GM12878 (cell line): ENCODE data around the gene FNDC3B. TPM values are rescaled to one million over a fixed set of nuclear protein-coding genes. Genes with fewer than 3 reads are reported as not detected.

Experiments
- ATAC-seq: fragments of 200-7000 bp; cut with Tn5 transposase; 3 replicates; pipeline ENCODE4 v1.9.1; 2020; ENCODE audit warnings: mild to moderate bottlenecking, moderate library complexity
- BruUV-seq: library from RNA; stranded (reverse); fragments of 400-500 nt; replicated peaks from 2 replicates; lab custom pipeline; 2021; lab: Mats Ljungman, UMichigan
- CTCF ChIA-PET: fragments of 300-600 bp; sonication (Branson Sonifier 250); formaldehyde crosslinking; extraction: SDS; loops from one replicate; lab custom pipeline; 2021; ENCODE audit warnings: inconsistent platforms; lab: Yijun Ruan, JAX
- POLR2A ChIA-PET: fragments of 350-600 bp; formaldehyde crosslinking; extraction: SDS; loops from one replicate; lab custom pipeline; 2021; ENCODE audit warnings: inconsistent platforms; lab: Charles Lee
- RAD21 ChIA-PET: fragments of 300-600 bp; sonication (Branson Sonifier 250); formaldehyde crosslinking; loops from one replicate; lab custom pipeline; 2023; ENCODE audit warnings: antibody characterized with exemption; ENCODE audit not compliant: unreplicated experiment; lab: Charles Lee
- SMC1A ChIA-PET: fragments of 300-600 bp; sonication (Branson Sonifier 250); formaldehyde crosslinking; loops from one replicate; lab custom pipeline; 2023; ENCODE audit not compliant: unreplicated experiment, uncharacterized antibody; lab: Charles Lee
- DNase-seq: peaks from one replicate; pipeline ENCODE4 v3.0.0-alpha.2; 2011; ENCODE audit warnings: low read depth, low spot score
- FAIRE-seq: peaks from 3 replicates; lab custom pipeline; 2011; peaks lifted over from hg19 to GRCh38; lab: Jason Lieb, UNC
- H2AFZ ChIP-seq: 2 replicates; pipeline ENCODE4 v1.6.0; 2011; ENCODE audit warnings: low read depth, low read length, control low read depth; ENCODE audit not compliant: control insufficient read depth
- H3K27ac ChIP-seq: 2 replicates; pipeline ENCODE4 v1.5.1; 2011; ENCODE audit warnings: control low read depth; ENCODE audit not compliant: control insufficient read depth, insufficient read depth
- H3K27me3 ChIP-seq, 2 experiments: replicated peaks in 1 of 2; 2 replicates each; pipeline versions ENCODE4 v1.6.0 to v1.6.1; 2011; ENCODE audit warnings: low read length in 1 of 2; ENCODE audit not compliant: control insufficient read depth in 2 of 2, insufficient read depth in 2 of 2
- H3K36me3 ChIP-seq, 2 experiments: 2 replicates each; pipeline ENCODE4 v1.5.1; 2011; ENCODE audit warnings: low read length in 1 of 2; ENCODE audit not compliant: control insufficient read depth in 2 of 2, insufficient read depth in 2 of 2
- H3K4me1 ChIP-seq: 2 replicates; pipeline ENCODE4 v1.6.1; 2011; ENCODE audit warnings: mild to moderate bottlenecking, low read length, moderate library complexity, mixed read lengths; ENCODE audit not compliant: control insufficient read depth, insufficient read depth
- H3K4me2 ChIP-seq: 2 replicates; pipeline ENCODE4 v1.6.0; 2011; ENCODE audit warnings: control low read depth; ENCODE audit not compliant: control insufficient read depth, insufficient read depth
- H3K4me3 ChIP-seq: fragments of 200-600 bp; sonication (generic); 2 replicates; pipeline ENCODE4 v1.5.1; 2016
- H3K79me2 ChIP-seq: 2 replicates; pipeline ENCODE4 v1.6.0; 2011; ENCODE audit warnings: low read length; ENCODE audit not compliant: control insufficient read depth, insufficient read depth
- H3K9ac ChIP-seq: 2 replicates; pipeline ENCODE4 v1.8.0; 2011; ENCODE audit warnings: low read length, control low read depth, mixed read lengths; ENCODE audit not compliant: control insufficient read depth, insufficient read depth
- H3K9me3 ChIP-seq: replicated peaks from 3 replicates; pipeline ENCODE4 v1.5.1; 2011; ENCODE audit warnings: mild to moderate bottlenecking, low read length; ENCODE audit not compliant: control insufficient read depth, insufficient read depth
- H4K20me1 ChIP-seq: 2 replicates; pipeline ENCODE4 v1.6.0; 2011; ENCODE audit not compliant: control insufficient read depth, insufficient read depth
- BCLAF1 ChIP-seq: fragments of 450-650 bp; IDR thresholded peaks from 2 replicates; pipeline ENCODE4 v1.6.1; 2017; ENCODE audit warnings: antibody characterized with exemption, mild to moderate bottlenecking, moderate library complexity
- CEBPB ChIP-seq, 2 experiments: fragments of 150-350 bp in 1 of 2; IDR thresholded peaks; 2 replicates each; pipeline ENCODE4 v1.6.1; 2012 to 2014; ENCODE audit warnings: low read depth in 2 of 2, low read length in 2 of 2, borderline replicate concordance in 1 of 2, inconsistent platforms in 1 of 2
- FOXM1 ChIP-seq: IDR thresholded peaks from 2 replicates; pipeline ENCODE4 v1.6.1; 2012; ENCODE audit warnings: low read depth, mild to moderate bottlenecking, inconsistent platforms, low read length, moderate library complexity
- JUNB ChIP-seq: IDR thresholded peaks from 2 replicates; pipeline ENCODE4 v1.6.1; 2016; ENCODE audit warnings: antibody characterized with exemption, mild to moderate bottlenecking
- KAT2A ChIP-seq: conservative IDR thresholded peaks from 2 replicates; pipeline ENCODE4 v1.6.1; 2011; ENCODE audit warnings: low read depth, low read length; ENCODE audit not compliant: control insufficient read depth
- POLR2AphosphoS5 ChIP-seq: IDR thresholded peaks from 2 replicates; pipeline ENCODE4 v1.6.1; 2011; ENCODE audit warnings: mild to moderate bottlenecking, low read length, inconsistent platforms
- RAD51 ChIP-seq: fragments of 450-650 bp; IDR thresholded peaks from 2 replicates; pipeline ENCODE4 v1.6.1; 2016; ENCODE audit warnings: moderate library complexity, mild to moderate bottlenecking, inconsistent platforms
- REST ChIP-seq: IDR thresholded peaks from 2 replicates; pipeline ENCODE4 v1.6.1; 2012; ENCODE audit warnings: mild to moderate bottlenecking, low read depth, low read length
- SUPT20H ChIP-seq: IDR thresholded peaks from 2 replicates; pipeline ENCODE4 v1.6.1; 2011; ENCODE audit warnings: low read depth, mild to moderate bottlenecking, low read length, moderate library complexity, borderline replicate concordance; ENCODE audit not compliant: control insufficient read depth
- WGBS: methylation state at CpG from one replicate; pipeline ENCODE4 v1.1.6; 2016; ENCODE audit warnings: low lambda C conversion rate; ENCODE audit not compliant: insufficient replicate concordance, insufficient coverage; ENCODE audit errors: missing lambda C conversion rate; 5-methylcytosine and 5-hydroxymethylcytosine counted together
- in situ Hi-C: fragments of 300-500 bp; cut with MboI; formaldehyde crosslinking; loops from 9 replicates; pipeline ENCODE4 v1.14.3; 2018; ENCODE audit warnings: mixed read lengths
- intact Hi-C: fragments of 100-400 bp; cut with micrococcal nuclease; formaldehyde crosslinking; loops from one replicate; pipeline ENCODE4 v1.14.2; 2022; ENCODE audit not compliant: unreplicated experiment
- polyA plus RNA-seq, 11 experiments: library from polyadenylated mRNA; depleted of rRNA in 4 of 11; unstranded in 6 of 11; stranded (reverse) in 5 of 11; fragments of >200 nt; fragmentation: Nextera tagmentation in 4 of 11; fragmentation: Illumina TruSeq in 1 of 11; extraction: Ambion mirVana in 4 of 11; extraction: Trizol in 1 of 11; gene quantifications; 1 replicate in 1 of 11; 2 replicates in 10 of 11; pipeline versions ENCODE4 v1.2.1 to v1.2.3, GENCODE V29; 2011 to 2016; ENCODE audit warnings: inconsistent platforms in 2 of 11, missing spikeins in 2 of 11, low read depth in 1 of 11
- total RNA-seq, 4 experiments: library from RNA; depleted of rRNA in 3 of 4; stranded (reverse); fragments of >200 nt in 3 of 4; fragmentation: Illumina TruSeq in 1 of 4; extraction: Trizol in 1 of 4; gene quantifications; 2 replicates each; pipeline versions ENCODE4 v1.2.1 to v1.2.3, GENCODE V29; 2013 to 2021

Gene FNDC3B
- total and polyA plus RNA-seq, 10 of the 15 experiments (the other 5 are each of a cell fraction or from before 2014, with no cell fraction given): 7.9 to 35.0 (median 18.5) TPM

DNA sequence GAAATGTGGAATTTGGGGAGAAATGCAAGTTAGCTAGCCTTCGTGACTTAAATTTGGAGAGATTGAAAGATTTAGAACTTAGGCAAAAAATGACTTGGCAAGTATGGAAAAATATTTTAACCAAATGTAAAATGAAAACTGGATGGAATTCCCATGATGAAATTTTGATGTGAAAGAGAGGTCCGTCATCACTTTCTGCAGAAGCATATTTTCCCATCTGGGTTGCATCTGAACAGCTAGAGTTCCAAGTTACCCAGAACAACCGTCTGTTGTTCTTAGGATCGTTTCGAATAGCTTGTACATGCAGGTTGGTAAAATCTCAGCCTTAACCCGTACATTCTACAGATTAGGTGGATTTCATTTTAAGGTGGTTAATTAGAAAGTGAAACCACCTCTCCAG lies 272.6 kb downstream of the FNDC3B start:
- H3K4me1 ChIP-seq: no peaks in the 10 kb centered on the region; the same call in 1 of the 2 replicates
- H3K4me2 ChIP-seq: no peak overlapping the region
- intact Hi-C loops (no loop called here), in situ Hi-C loops (no loop called here)
- POLR2A ChIA-PET: no interaction called here
- SMC1A ChIA-PET: interaction anchor here (0.9 kb wide), 1 partner anchor 28 kb away, joined by 3 read pairs; no protein-coding TSS in a partner anchor
- TF ChIP-seq KAT2A: no peak
- TF ChIP-seq FOXM1: no peak
- TF ChIP-seq POLR2AphosphoS5: no peak
- no peak for TF ChIP-seq CEBPB (IDR thresholded peaks at IDR 0.05; ENCODE audit: borderline replicate concordance in 1 of 2, low read depth in 2 of 2, low read length in 2 of 2)
- no peak for TF ChIP-seq JUNB
- no peak for TF ChIP-seq REST
- no peak for TF ChIP-seq SUPT20H
- no peak for TF ChIP-seq BCLAF1
- no peak for TF ChIP-seq RAD51
- H3K9ac ChIP-seq: no peak overlapping the region
- no TSS peak for BruUV-seq
- DNase-seq (no peak), FAIRE-seq (no peak), ATAC-seq (no peak)
- 94% methylated on average over 6 of the region's 6 CpGs for WGBS
- H4K20me1 ChIP-seq: no peaks in the 10 kb centered on the region
- RAD21 ChIA-PET: no interaction called here
- CTCF ChIA-PET: interaction anchor here (1.0 to 2.8 kb wide), 3 partner anchors 12 to 29 kb away, joined by 4 to 9 read pairs (median 7); no protein-coding TSS in a partner anchor
- H3K9me3 ChIP-seq: no peaks in the 10 kb centered on the region
- H3K27me3 ChIP-seq: no peaks in the 10 kb centered on the region
- no peak overlapping the region for H2AFZ ChIP-seq
- H3K27ac ChIP-seq: no peak overlapping the region
- H3K4me3 ChIP-seq: no peak overlapping the region
- peaks cover 7 to 38% of the 10 kb centered on the region in 2 experiments for H3K36me3 ChIP-seq
- no peaks in the 10 kb centered on the region for H3K79me2 ChIP-seq
